Left renal cortex interstitium (tissue), 4 donors: ENCODE data around the gene DUSP28. TPM values are rescaled to one million over a fixed set of nuclear protein-coding genes. Genes with fewer than 3 reads are reported as not detected.

Source experiments
- DNase-seq, 4 donors: peaks; one replicate each; pipeline ENCODE4 v3.0.0-alpha.2; 2013; ENCODE audit warnings: low read depth in 4 of 4, low spot score in 2 of 4, missing footprints in 1 of 4
- polyA plus RNA-seq, 4 donors: library from polyadenylated mRNA; unstranded; fragments of 120-200 nt; gene quantifications; one replicate each; pipeline ENCODE4 v1.2.1, GENCODE V29; 2013; ENCODE audit not compliant: insufficient read length in 4 of 4

The DUSP28 gene
- polyA plus RNA-seq, 4 donors, result 6.8 to 7.6 (median 7.4) TPM

GRCh38 chr2:240584486-240585031, 24.4 kb downstream of the DUSP28 start:
- DNase-seq, result no peak

GRCh38 chr2:240585101-240585500, 24.9 kb downstream of the DUSP28 start:
- DNase-seq, result no peak

- DNase-seq, result no peak
Observed at GRCh38 chr2:240585681-240586197, 25.6 kb downstream of the DUSP28 start.

- DNase-seq, result peak; percentile 86 to 94 (median 92)
Observed at GRCh38 chr2:240586198-240586918, 26.2 kb downstream of the DUSP28 start, which contains the start of gene CAPN10. TSS of gene CAPN10 (plus strand) at chr2:240586734. CDS start at chr2:240586912, 178 bp downstream.

GRCh38 chr2:240586919-240587800, 27.0 kb downstream of the DUSP28 start:
- DNase-seq, result no peak

GRCh38 chr2:240588006-240588655, 28.0 kb downstream of the DUSP28 start:
- no peak for DNase-seq

GRCh38 chr2:240588669-240589068, 28.5 kb downstream of the DUSP28 start:
- DNase-seq, result no peak

- no peak for DNase-seq
Observed at GRCh38 chr2:240589375-240589774, 29.2 kb downstream of the DUSP28 start.

GRCh38 chr2:240589850-240590525, 29.8 kb downstream of the DUSP28 start:
- no peak for DNase-seq

GRCh38 chr2:240590681-240591111, 30.5 kb downstream of the DUSP28 start:
- DNase-seq, result no peak

- DNase-seq, result no peak
Observed at GRCh38 chr2:240591226-240591625, 31.1 kb downstream of the DUSP28 start.

- no peak for DNase-seq
Observed at GRCh38 chr2:240591784-240592183, 31.6 kb downstream of the DUSP28 start.

- no peak for DNase-seq
Observed at GRCh38 chr2:240593026-240593702, 33.0 kb downstream of the DUSP28 start.

- no peak for DNase-seq
Observed at GRCh38 chr2:240593703-240594451, 33.7 kb downstream of the DUSP28 start.

GRCh38 chr2:240594511-240595380, 34.6 kb downstream of the DUSP28 start:
- no peak for DNase-seq

GRCh38 chr2:240595381-240596079, 35.4 kb downstream of the DUSP28 start:
- DNase-seq, result no peak

GRCh38 chr2:240596080-240596460, 35.9 kb downstream of the DUSP28 start:
- no peak for DNase-seq
